Right ventricle myocardium superior (tissue), 1 donor: ENCODE results near the gene HOXA1. TPM values are rescaled to one million over a fixed set of nuclear protein-coding genes. Genes with fewer than 3 reads are reported as not detected.
A peak's percentile ranks its signal among the peaks of the same experiment; 100 is the strongest.

ENCODE experiments used
- ATAC-seq: fragments of 200-7000 bp; cut with Tn5 transposase; one replicate; pipeline ENCODE4 v1.9.1; 2020; ENCODE audit warnings: mild to moderate bottlenecking; ENCODE audit not compliant: poor library complexity
- DNase-seq: peaks from one replicate; pipeline ENCODE4 v3.0.0-alpha.2; 2020
- intact Hi-C: fragments of 100-400 bp; cut with DNase I; formaldehyde crosslinking; loops from one replicate; pipeline ENCODE4 v1.11.2; 2022
- total RNA-seq: library from RNA; stranded (reverse); fragmentation: NEBNext Ultra II Directional; extraction: Animal tissue kit (Norgen Biotek cat#: 25700); gene quantifications from one replicate; pipeline ENCODE4 v1.2.1, GENCODE V29; 2021
- donor health status: DM: no; HTN: yes; CAD: no; lungs with severe emphysema.

The HOXA1 gene
- total RNA-seq, 1 donor from 2014 or later: 0.13 TPM

- intact Hi-C loops: no loop called here
- DNase-seq (no peak), ATAC-seq (no peak)
These were observed 37.8 kb upstream of the HOXA1 start for GRCh38 chr7:27133409-27134231.

- DNase-seq (no peak), ATAC-seq (no peak)
- intact Hi-C loops: no loop called here
These were observed 37.2 kb upstream of the HOXA1 start for GRCh38 chr7:27132978-27133377.

GRCh38 chr7:27132214-27132613 is 36.4 kb upstream of the HOXA1 start:
- intact Hi-C loops: no loop called here
- no peak for DNase-seq
- no peak for ATAC-seq

GRCh38 chr7:27131390-27131819 is 35.6 kb upstream of the HOXA1 start:
- DNase-seq: no peak
- intact Hi-C loops: no loop called here

DNA sequence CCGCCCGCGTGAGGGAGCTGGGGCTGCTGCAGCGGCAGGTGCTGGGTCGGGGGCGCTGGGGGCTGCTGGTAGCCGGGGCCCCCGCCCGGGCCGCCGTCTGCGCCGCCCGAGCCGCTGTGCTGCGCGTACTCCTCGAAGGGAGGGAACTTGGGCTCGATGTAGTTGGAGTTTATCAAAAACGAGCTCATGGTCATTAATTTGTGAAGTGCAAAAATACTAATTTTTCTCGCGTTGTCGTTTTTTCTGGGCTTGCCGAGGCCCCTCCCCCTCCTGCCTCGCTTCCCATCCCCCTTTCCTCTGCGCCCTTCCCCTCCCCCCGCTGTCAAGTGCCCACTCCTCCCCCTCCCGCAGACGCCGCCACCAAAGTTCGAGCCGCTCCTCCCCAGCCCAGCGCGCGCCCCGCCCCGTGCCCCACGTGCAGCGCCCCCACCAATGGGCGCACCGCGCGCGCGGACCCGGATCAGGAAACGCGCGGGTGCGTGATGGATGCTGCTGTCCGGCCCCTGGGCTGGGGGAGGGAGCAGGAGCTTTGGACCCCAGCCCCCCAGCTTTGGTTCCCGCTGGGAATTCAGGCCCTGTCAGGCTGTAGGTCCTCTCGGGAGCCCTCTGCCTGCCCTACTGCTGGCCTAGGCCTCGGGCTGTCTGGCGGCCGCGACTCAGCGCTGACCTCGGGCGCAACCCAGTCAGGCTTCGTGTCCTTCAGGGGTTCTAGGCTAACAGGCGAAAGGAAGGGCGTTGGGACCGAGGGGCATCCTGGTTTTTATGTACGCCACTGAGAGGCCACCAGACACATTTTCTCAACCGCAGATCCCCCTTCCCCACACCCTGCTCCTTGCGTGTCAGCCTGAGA is 35.0 kb upstream of the HOXA1 start, which contains the start of gene HOXA4:
Gene HOXA4, minus strand, starts transcription at position 218 of the 850 bp plus-strand sequence. Its CDS starts 24 bp downstream, at position 194.
- DNase-seq: peak; percentile 89
- intact Hi-C loops: no loop called here
- ATAC-seq: peak; percentile 95

More at GRCh38 chr7:27131390-27131819, 35.6 kb upstream of the HOXA1 start:
- ATAC-seq: no peak

DNA sequence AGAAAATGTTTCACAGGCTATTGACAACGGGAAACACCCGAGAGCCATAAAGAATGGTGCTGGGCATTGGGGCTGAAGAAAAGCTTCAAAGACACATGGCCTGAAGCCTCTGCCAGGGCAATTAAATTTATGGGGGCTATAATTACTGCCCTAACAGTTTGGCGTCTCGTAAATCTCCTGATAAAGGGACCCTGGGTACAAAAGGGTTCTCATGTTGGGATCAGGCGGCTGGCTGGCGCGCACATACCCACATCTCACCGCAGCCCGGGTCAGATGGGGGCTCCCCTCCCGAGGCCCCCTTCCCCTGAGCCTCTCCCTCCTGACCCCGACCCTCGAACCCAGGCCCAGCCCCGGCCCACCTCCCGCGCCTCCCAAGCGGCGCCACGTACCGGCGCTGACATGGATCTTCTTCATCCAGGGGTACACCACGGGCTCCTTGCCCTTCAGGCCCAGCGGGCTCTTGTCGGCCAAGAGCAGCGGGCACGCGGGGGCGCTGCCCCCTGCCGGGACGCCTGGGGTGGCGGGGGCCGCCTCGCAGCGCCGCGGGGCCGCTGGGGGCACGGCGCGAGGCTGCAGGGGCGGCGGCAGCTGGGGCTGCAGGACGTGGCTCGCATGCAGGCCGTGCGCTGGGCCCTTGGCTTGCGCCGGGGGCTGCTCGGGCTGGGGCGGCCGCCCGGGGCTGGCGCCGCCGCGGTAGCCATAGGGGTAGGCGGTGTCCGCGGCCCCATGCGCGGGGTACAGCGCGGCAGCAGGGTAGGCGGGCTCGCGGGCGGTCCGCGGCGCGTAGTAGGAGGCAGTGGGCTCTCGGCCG is 34.1 kb upstream of the HOXA1 start:
- DNase-seq: no peak
- intact Hi-C loops: no loop called here
- peak; percentile 14 for ATAC-seq

DNA sequence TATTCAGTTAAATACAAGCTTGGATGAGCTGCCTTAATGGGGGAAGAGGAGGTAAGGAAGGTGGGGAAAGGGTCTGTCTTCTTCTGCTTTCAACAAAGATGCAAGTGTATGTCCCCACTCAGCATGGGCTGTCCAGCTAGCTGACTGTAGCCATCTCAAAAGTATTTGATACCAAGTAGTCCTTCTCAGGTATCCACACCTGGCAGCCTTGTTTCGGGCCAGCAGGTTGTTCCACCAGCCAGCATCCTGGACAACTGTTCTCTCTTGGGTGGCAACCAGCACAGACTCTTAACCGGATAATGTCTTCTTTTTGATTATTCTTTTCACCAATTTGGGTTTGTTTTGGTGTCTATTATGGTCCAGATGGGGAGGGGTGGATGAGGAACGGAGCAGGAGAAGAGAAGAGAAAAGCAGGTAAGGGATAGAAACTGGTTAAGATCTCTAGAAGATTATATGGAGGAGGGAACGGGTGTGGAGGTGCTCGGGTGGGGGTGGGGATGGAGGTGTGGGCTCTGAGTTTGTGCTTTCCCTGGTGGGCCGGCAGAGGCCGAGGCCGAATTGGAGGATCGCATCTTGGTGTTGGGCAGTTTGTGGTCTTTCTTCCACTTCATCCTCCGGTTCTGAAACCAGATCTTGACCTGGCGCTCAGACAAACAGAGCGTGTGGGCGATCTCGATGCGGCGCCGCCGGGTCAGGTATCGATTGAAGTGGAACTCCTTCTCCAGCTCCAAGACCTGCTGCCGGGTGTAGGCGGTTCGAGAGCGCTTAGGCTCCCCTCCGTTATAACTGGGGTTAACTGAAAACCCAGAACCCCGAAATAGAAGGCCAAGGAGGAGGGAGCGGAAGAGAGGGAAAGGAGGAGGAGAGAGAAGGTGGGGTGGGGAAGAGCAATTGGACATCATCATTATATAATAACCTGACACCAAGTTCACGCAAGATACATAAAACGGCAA is 33.3 kb upstream of the HOXA1 start:
- ATAC-seq (no peak), DNase-seq (no peak)
- intact Hi-C loops: no loop called here

DNA sequence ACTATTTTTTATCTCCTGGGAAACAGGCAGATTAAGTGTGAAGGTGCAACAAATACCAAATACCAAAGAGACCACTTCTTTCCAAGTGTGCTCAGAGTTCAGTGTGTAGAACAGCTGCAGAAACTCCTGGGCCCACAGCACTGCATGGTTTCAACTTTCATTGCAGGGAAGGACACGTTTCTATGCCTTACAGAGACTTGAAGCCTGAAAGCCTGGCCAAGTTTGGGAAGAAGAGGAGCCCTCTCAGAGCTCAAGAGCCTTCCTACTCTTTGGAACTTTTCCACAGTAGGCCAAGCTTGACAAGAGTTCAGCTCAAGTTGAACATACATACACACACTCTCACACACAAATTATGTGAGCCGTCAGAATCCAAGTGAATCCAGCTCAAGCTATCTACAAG is 32.2 kb upstream of the HOXA1 start:
- intact Hi-C loops: no loop called here
- DNase-seq (no peak), ATAC-seq (no peak)

DNA sequence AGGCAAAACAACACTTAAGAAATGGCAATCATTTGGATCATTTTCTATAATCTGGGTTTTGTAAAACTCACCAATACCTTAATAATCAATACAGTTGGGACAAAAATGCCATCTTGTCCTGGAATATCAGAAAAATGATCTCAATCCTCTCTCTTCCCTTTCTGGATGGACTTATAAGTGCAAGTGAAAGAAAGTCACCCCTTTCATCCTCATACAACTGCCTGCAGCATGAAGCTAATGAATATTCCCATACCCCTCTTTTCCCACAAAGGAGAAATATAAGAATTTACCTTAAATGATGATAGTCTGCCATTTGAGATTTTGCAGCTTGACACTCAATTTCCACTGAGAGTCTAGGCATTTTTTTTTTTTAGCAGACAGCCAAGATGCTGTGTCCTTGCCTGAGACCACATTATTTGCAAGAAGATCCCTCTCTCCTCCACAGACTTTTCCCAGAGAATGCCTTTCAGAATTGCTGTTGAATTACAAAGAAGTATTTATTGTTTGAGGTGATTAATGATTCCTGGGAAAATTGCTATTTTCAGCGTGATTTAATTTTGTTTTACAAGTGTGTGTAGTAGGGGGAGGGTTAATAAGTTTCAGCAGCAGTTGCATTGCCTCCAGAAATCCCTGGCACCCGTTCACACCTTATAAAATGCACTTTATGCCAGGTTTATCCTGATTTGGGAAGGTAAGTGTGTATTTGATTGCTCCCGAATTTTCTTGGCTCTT is 31.0 kb upstream of the HOXA1 start:
- intact Hi-C loops: no loop called here
- ATAC-seq: no peak
- DNase-seq: no peak

GRCh38 chr7:27125986-27126394 is 30.2 kb upstream of the HOXA1 start:
- no peak for ATAC-seq
- intact Hi-C loops: no loop called here

GRCh38 chr7:27124902-27125689 is 29.3 kb upstream of the HOXA1 start:
- ATAC-seq: no peak
- intact Hi-C loops: no loop called here

More at GRCh38 chr7:27125986-27126394, 30.2 kb upstream of the HOXA1 start:
- no peak for DNase-seq

GRCh38 chr7:27124096-27124901 is 28.5 kb upstream of the HOXA1 start:
- no peak for ATAC-seq
- DNase-seq: no peak

More at GRCh38 chr7:27124902-27125689, 29.3 kb upstream of the HOXA1 start:
- DNase-seq: no peak

DNA sequence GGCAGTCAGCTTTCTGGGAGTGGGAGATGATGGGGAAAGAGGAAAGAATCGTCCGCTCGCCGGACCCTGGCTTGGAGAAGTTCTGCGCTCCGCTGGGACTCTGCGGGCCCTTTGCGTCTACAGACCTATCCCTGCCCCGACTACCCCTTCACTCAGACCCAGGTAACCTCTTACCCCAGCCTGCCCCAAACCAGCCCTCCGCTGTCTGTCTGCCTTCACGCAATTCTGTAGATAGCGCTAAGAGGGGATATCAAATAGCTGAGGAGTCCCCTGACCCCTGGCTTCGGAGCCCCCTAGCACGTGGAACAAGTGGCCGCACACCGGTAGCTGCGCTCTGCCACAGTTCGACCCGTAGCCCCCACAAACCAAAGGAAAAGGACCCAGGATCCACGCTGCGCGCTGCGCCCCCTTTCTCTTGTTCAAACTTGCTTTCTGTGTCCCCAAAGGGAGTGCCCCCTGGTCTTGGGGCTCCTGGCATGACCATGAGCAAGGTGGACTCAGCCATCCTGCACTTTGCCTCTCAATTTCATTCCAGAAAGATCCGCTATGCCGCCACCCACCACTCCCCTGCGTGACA is 27.8 kb upstream of the HOXA1 start:
- DNase-seq: no peak
- no peak for ATAC-seq
- intact Hi-C loops: no loop called here

More at GRCh38 chr7:27124096-27124901, 28.5 kb upstream of the HOXA1 start:
- intact Hi-C loops: no loop called here

GRCh38 chr7:27123007-27123476 is 27.2 kb upstream of the HOXA1 start:
- no peak for ATAC-seq
- DNase-seq: no peak
- intact Hi-C loops: no loop called here
